ENCODE data around the gene OGFOD2. TPM values are rescaled to one million over a fixed set of nuclear protein-coding genes. Genes with fewer than 3 reads are reported as not detected.

OGFOD2 gene
- total RNA-seq, result 10 to 100 TPM in 2 of 3 donors, 1 to 10 TPM in 1; 9.0 to 16.5 (median 12.1) TPM

DNA sequence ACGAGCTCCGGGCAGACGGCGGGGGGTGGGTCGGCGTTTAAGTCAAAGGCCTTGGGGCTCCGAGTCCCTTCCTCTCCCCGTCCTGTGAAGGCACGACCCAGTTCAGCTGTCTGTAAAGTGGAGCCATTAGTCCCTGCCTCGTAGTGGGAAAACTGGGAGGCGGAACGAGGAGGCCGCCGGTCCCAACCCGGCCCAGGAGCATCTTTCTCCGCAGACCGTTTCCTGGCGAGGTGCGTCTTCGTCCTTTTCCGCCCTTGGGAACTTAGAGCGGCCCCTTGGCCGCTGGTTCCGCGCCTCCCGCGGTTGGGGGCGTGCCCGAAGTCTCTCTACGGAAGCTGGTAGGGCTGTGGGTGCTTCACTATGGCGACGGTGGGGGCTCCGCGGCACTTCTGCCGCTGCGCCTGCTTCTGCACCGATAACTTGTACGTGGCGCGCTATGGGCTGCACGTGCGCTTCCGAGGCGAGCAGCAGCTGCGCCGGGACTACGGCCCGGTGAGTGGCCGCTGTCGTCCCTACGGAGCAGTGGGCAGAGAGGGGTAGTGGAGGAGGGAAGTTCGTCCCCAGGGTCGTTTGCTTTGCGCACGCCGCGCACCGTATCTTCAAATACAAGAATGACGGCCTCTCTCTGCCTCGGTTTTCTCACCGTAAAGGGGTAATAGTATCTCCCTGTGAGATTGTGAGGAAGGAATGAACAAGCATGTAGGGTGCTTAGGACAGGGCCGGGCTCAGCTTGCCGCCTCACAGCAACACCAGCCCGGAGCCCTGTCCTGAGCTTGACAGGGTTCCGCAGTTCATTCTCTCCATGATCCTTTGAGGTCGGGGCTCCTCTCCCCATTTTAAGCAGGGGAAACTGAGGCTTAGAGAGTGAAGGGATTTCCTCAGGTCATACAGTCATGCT, at the start of gene OGFOD2:
Gene OGFOD2 (plus strand): TSS at position 353 of the 898 bp plus-strand sequence. CDS start 8 bp downstream, at position 361.
- no peaks in the 10 kb centered on the region for H3K9me3 ChIP-seq
- H3K4me1 ChIP-seq, result peaks cover 12 to 29% of the 10 kb centered on the region in 2 donors
- intact Hi-C loops (cut with DNase I; ENCODE audit: low total_unique reads), result no loop called here
- H3K36me3 ChIP-seq, result no peaks in the 10 kb centered on the region
- peak within 1 kb of the TSS; percentile 98 for H3K27ac ChIP-seq
- H3K27me3 ChIP-seq, result no peaks in the 10 kb centered on the region
- H3K4me3 ChIP-seq, result peak within 1 kb of the TSS; percentile 64 to 84 (median 77)
- DNase-seq (ENCODE audit: low spot score in 2 of 2), result peak; percentile 87 to 88
- TF ChIP-seq POLR2AphosphoS5 (IDR thresholded peaks at IDR 0.05), result peak in 2 of 3 donors; percentile 28 to 51
- TF ChIP-seq, protein P1, sequence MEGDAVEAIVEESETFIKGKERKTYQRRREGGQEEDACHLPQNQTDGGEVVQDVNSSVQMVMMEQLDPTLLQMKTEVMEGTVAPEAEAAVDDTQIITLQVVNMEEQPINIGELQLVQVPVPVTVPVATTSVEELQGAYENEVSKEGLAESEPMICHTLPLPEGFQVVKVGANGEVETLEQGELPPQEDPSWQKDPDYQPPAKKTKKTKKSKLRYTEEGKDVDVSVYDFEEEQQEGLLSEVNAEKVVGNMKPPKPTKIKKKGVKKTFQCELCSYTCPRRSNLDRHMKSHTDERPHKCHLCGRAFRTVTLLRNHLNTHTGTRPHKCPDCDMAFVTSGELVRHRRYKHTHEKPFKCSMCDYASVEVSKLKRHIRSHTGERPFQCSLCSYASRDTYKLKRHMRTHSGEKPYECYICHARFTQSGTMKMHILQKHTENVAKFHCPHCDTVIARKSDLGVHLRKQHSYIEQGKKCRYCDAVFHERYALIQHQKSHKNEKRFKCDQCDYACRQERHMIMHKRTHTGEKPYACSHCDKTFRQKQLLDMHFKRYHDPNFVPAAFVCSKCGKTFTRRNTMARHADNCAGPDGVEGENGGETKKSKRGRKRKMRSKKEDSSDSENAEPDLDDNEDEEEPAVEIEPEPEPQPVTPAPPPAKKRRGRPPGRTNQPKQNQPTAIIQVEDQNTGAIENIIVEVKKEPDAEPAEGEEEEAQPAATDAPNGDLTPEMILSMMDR (IDR thresholded peaks at IDR 0.05), result no peak
- peak; percentile 22 for TF ChIP-seq POLR2A (IDR thresholded peaks at IDR 0.05)

- H3K9me3 ChIP-seq, result no peaks in the 10 kb centered on the region
- no peak for TF ChIP-seq POLR2A (IDR thresholded peaks at IDR 0.05)
- TF ChIP-seq POLR2AphosphoS5 (IDR thresholded peaks at IDR 0.05), result no peak
- TF ChIP-seq, protein P1 (IDR thresholded peaks at IDR 0.05), result no peak
- H3K36me3 ChIP-seq, result no peaks in the 10 kb centered on the region
- H3K4me1 ChIP-seq, result no peaks in the 10 kb centered on the region
- intact Hi-C loops (cut with DNase I; ENCODE audit: low total_unique reads), result no loop called here
- DNase-seq (ENCODE audit: low spot score in 2 of 2), result no peak
- H3K27me3 ChIP-seq, result no peaks in the 10 kb centered on the region
- no peak overlapping the region for H3K27ac ChIP-seq
- H3K4me3 ChIP-seq, result no peak overlapping the region
These were observed 47.2 kb upstream of the OGFOD2 start for GRCh38 chr12:122927756-122928403.

GRCh38 chr12:122928404-122929147, 46.5 kb upstream of the OGFOD2 start:
- H3K36me3 ChIP-seq, result no peaks in the 10 kb centered on the region
- H3K4me3 ChIP-seq, result no peak overlapping the region
- no peaks in the 10 kb centered on the region for H3K27me3 ChIP-seq
- TF ChIP-seq, protein P1 (IDR thresholded peaks at IDR 0.05), result no peak
- no peak for TF ChIP-seq POLR2A (IDR thresholded peaks at IDR 0.05)
- no peak for TF ChIP-seq POLR2AphosphoS5 (IDR thresholded peaks at IDR 0.05)
- H3K27ac ChIP-seq, result no peak overlapping the region
- intact Hi-C loops (cut with DNase I; ENCODE audit: low total_unique reads), result no loop called here
- H3K4me1 ChIP-seq, result no peaks in the 10 kb centered on the region
- no peaks in the 10 kb centered on the region for H3K9me3 ChIP-seq
- DNase-seq (ENCODE audit: low spot score in 2 of 2), result no peak

- H3K27ac ChIP-seq, result no peak overlapping the region
- TF ChIP-seq, protein P1 (IDR thresholded peaks at IDR 0.05), result no peak
- TF ChIP-seq POLR2AphosphoS5 (IDR thresholded peaks at IDR 0.05) (no peak), POLR2A (IDR thresholded peaks at IDR 0.05) (no peak)
- DNase-seq (ENCODE audit: low spot score in 2 of 2), result no peak
- no peaks in the 10 kb centered on the region for H3K4me1 ChIP-seq
- no peak overlapping the region for H3K4me3 ChIP-seq
- no peaks in the 10 kb centered on the region for H3K9me3 ChIP-seq
- H3K27me3 ChIP-seq, result no peaks in the 10 kb centered on the region
- H3K36me3 ChIP-seq, result no peaks in the 10 kb centered on the region
- intact Hi-C loops (cut with DNase I; ENCODE audit: low total_unique reads), result no loop called here
These were observed 45.9 kb upstream of the OGFOD2 start for GRCh38 chr12:122929148-122929538.
